Body of pancreas (tissue), 4 donors: ENCODE data around the gene RARA. TPM values are rescaled to one million over a fixed set of nuclear protein-coding genes. Genes with fewer than 3 reads are reported as not detected.
A peak's percentile ranks its signal among the peaks of the same experiment; 100 is the strongest.

Experiments used
- ATAC-seq: fragments of 150-250 bp; one replicate; pipeline ENCODE4 v1.9.1; 2016
- DNase-seq, 4 donors: peaks; one replicate each; pipeline ENCODE4 v3.0.0-alpha.2; 2019
- H3K27ac ChIP-seq, 4 donors: fragments of 200-600 bp; sonication (generic); 1 replicate in 3 of 4; 2 replicates in 1 of 4; pipeline versions ENCODE4 v1.5.1 to v1.6.1; 2016 to 2019; ENCODE audit warnings: mild to moderate bottlenecking in 1 of 4, mixed read lengths in 1 of 4, moderate library complexity in 1 of 4
- H3K27me3 ChIP-seq, 2 donors: fragments of 200-600 bp; sonication (generic); one replicate each; pipeline ENCODE4 v1.6.0; 2016; ENCODE audit warnings: mild to moderate bottlenecking in 1 of 2
- H3K36me3 ChIP-seq, 2 donors: fragments of 200-600 bp; sonication (generic); replicated peaks in 1 of 2; 2 replicates each; pipeline ENCODE4 v1.5.1; 2016; ENCODE audit warnings: low read depth in 2 of 2; ENCODE audit not compliant: insufficient read depth in 1 of 2
- H3K4me1 ChIP-seq: fragments of 200-600 bp; sonication (generic); one replicate; pipeline ENCODE4 v1.6.0; 2016
- H3K4me3 ChIP-seq, 2 donors: fragments of 200-600 bp; sonication (generic); 1 replicate in 1 of 2; 2 replicates in 1 of 2; pipeline ENCODE4 v1.5.1; 2016 to 2019
- H3K9me3 ChIP-seq, 3 donors: fragments of 200-600 bp; sonication (generic); 1 replicate in 2 of 3; 2 replicates in 1 of 3; pipeline ENCODE4 v1.5.1; 2016
- CTCF ChIP-seq, 7 experiments: fragments of 450-650 bp in 4 of 7; fragments of 200-600 bp in 3 of 7; sonication (generic) in 3 of 7; IDR thresholded peaks; one replicate each; pipeline ENCODE4 v1.5.1; 2016 to 2019; ENCODE audit warnings: antibody characterized with exemption in 7 of 7
- POLR2A ChIP-seq, 3 donors: fragments of 450-650 bp; IDR thresholded peaks; one replicate each; pipeline ENCODE4 v1.6.1; 2016; ENCODE audit warnings: antibody characterized with exemption in 3 of 3, mild to moderate bottlenecking in 2 of 3
- WGBS, 2 donors: methylation state at CpG; one replicate each; pipeline ENCODE4 v1.1.5; 2017; 5-methylcytosine and 5-hydroxymethylcytosine counted together
- intact Hi-C: fragments of 100-400 bp; cut with DNase I; formaldehyde crosslinking; loops from one replicate; pipeline ENCODE4 v1.15.1; 2023
- total RNA-seq, 2 donors: library from RNA; depleted of rRNA; stranded (reverse); fragments of >200 nt; gene quantifications; one replicate each; pipeline ENCODE4 v1.1.0, GENCODE V29; 2016

Gene RARA
- total RNA-seq, 2 donors from 2014 or later = 11.4 to 13.8 TPM

GRCh38 chr17:40281663-40282062 lies 27.3 kb upstream of the RARA start:
- 61 to 76% methylated on average over 2 of the region's 2 CpGs for WGBS, 2 donors
- H3K36me3 ChIP-seq = peaks cover 4 to 25% of the 10 kb centered on the region in 2 donors
- intact Hi-C loops = no loop called here

GRCh38 chr17:40283662-40284061 lies 25.3 kb upstream of the RARA start:
- Histone ChIP-seq H3K27ac (peak overlapping the region; percentile 11 to 68 (median 52)), H3K4me3 (no peak overlapping the region), H3K36me3 (peaks cover 0 to 8% of the 10 kb centered on the region in 2 donors), H3K4me1 (peaks cover 21% of the 10 kb centered on the region), H3K27me3 (no peaks in the 10 kb centered on the region), H3K9me3 (no peaks in the 10 kb centered on the region)
- WGBS, 2 donors = 27 to 36% methylated on average over 2 of the region's 2 CpGs
- intact Hi-C loops = no loop called here
- ATAC-seq = no peak
- DNase-seq = no peak
- no peak for TF ChIP-seq CTCF (IDR thresholded peaks at IDR 0.05)
- TF ChIP-seq POLR2A (IDR thresholded peaks at IDR 0.05) = no peak

More at GRCh38 chr17:40281663-40282062, 27.3 kb upstream of the RARA start:
- no peaks in the 10 kb centered on the region for H3K27me3 ChIP-seq
- H3K4me1 ChIP-seq = peaks cover 21% of the 10 kb centered on the region
- no peak for ATAC-seq
- no peaks in the 10 kb centered on the region for H3K9me3 ChIP-seq
- peak overlapping the region in 1 of 4 donors; percentile 8 for H3K27ac ChIP-seq
- no peak overlapping the region for H3K4me3 ChIP-seq
- DNase-seq = no peak
- TF ChIP-seq CTCF (IDR thresholded peaks at IDR 0.05) (no peak), POLR2A (IDR thresholded peaks at IDR 0.05) (no peak)

GRCh38 chr17:40284085-40284713 lies 24.8 kb upstream of the RARA start:
- H3K27me3 ChIP-seq = no peaks in the 10 kb centered on the region
- DNase-seq (peak in 2 of 4 donors; percentile 32 to 45), ATAC-seq (no peak)
- TF ChIP-seq POLR2A (IDR thresholded peaks at IDR 0.05) (no peak), CTCF (IDR thresholded peaks at IDR 0.05) (peak in 3 of 7 experiments; percentile 13 to 23 (median 17))
- 12 to 15% methylated on average over 2 of the region's 2 CpGs for WGBS, 2 donors
- H3K27ac ChIP-seq = peak overlapping the region; percentile 11 to 68 (median 52)
- H3K9me3 ChIP-seq = no peaks in the 10 kb centered on the region
- no peak overlapping the region for H3K4me3 ChIP-seq
- H3K4me1 ChIP-seq = peaks cover 21% of the 10 kb centered on the region
- intact Hi-C loops = no loop called here
- peaks cover 0 to 8% of the 10 kb centered on the region in 2 donors for H3K36me3 ChIP-seq

GRCh38 chr17:40286473-40286872 lies 22.5 kb upstream of the RARA start:
- Histone ChIP-seq H3K9me3 (no peaks in the 10 kb centered on the region), H3K27ac (no peak overlapping the region), H3K4me1 (peaks cover 25% of the 10 kb centered on the region), H3K36me3 (no peaks in the 10 kb centered on the region), H3K27me3 (no peaks in the 10 kb centered on the region), H3K4me3 (no peak overlapping the region)
- ATAC-seq = no peak
- TF ChIP-seq CTCF (IDR thresholded peaks at IDR 0.05) = no peak
- TF ChIP-seq POLR2A (IDR thresholded peaks at IDR 0.05) = no peak
- intact Hi-C loops = no loop called here
- WGBS, 2 donors = 86% methylated on average over 2 of the region's 2 CpGs
- DNase-seq = no peak

GRCh38 chr17:40287159-40287493 lies 21.9 kb upstream of the RARA start:
- no peak for ATAC-seq
- no peak for TF ChIP-seq POLR2A (IDR thresholded peaks at IDR 0.05)
- TF ChIP-seq CTCF (IDR thresholded peaks at IDR 0.05) = no peak
- Histone ChIP-seq H3K4me3 (no peak overlapping the region), H3K4me1 (peaks cover 25% of the 10 kb centered on the region), H3K27me3 (no peaks in the 10 kb centered on the region), H3K9me3 (no peaks in the 10 kb centered on the region), H3K27ac (peak overlapping the region in 1 of 4 donors; percentile 16), H3K36me3 (no peaks in the 10 kb centered on the region)
- 43% methylated on average over 4 of the region's 4 CpGs for WGBS, 2 donors
- no peak for DNase-seq
- intact Hi-C loops = no loop called here
